ENCODE measurements around the gene PHLPP1.

PHLPP1 gene

DNA sequence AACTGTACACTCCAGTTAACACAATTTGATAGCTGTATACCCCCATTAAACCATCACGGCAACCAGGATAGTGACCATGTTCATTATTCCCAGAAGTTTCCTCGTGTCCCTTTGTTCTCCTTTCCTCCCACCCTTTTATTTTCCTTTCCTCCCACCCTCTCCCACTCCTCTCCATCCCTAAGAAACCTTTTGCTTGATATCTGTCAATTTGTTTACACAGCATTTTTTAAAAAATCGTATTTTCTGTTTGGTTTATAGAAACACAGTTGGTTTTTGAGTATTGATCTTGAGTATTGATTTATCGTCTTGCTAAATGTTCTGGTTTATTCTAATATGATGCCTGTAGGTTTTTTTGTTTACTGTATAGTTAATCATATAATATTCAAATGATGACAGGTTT, 119.4 kb downstream of the PHLPP1 start:
- Histone ChIP-seq H2AFZ (ENCODE audit: low read depth, low read length, severe bottlenecking) (no peak overlapping the region), H3K9me2 (replicated peaks; ENCODE audit: insufficient read depth, low read length) (no peaks in the 10 kb centered on the region), H3F3A (ENCODE audit: insufficient read depth) (no peaks in the 10 kb centered on the region), H3K9me3 (ENCODE audit: insufficient read depth, low read length) (no peaks in the 10 kb centered on the region), H4K20me1 (ENCODE audit: low read depth, low read length) (no peaks in the 10 kb centered on the region), H3K36me3 (ENCODE audit: low read length) (no peaks in the 10 kb centered on the region; the same call in 1 of the 2 replicates), H3K9ac (ENCODE audit: low read length) (no peak overlapping the region), H3K4me2 (ENCODE audit: low read depth, low read length, poor library complexity, severe bottlenecking) (no peak overlapping the region), H3K79me2 (ENCODE audit: insufficient read depth, low read length) (0 out of 2 replicates have a peak, but pooled peaks cover 5% of the 10 kb centered on the region), H3K27me3 (ENCODE audit: low read length) (no peaks in the 10 kb centered on the region), H3K4me3 (ENCODE audit: insufficient read depth, low read length, poor library complexity, severe bottlenecking) (no peak overlapping the region), H3K27ac (ENCODE audit: low read depth, low read length) (no peak overlapping the region)
- TF ChIP-seq, protein P1, sequence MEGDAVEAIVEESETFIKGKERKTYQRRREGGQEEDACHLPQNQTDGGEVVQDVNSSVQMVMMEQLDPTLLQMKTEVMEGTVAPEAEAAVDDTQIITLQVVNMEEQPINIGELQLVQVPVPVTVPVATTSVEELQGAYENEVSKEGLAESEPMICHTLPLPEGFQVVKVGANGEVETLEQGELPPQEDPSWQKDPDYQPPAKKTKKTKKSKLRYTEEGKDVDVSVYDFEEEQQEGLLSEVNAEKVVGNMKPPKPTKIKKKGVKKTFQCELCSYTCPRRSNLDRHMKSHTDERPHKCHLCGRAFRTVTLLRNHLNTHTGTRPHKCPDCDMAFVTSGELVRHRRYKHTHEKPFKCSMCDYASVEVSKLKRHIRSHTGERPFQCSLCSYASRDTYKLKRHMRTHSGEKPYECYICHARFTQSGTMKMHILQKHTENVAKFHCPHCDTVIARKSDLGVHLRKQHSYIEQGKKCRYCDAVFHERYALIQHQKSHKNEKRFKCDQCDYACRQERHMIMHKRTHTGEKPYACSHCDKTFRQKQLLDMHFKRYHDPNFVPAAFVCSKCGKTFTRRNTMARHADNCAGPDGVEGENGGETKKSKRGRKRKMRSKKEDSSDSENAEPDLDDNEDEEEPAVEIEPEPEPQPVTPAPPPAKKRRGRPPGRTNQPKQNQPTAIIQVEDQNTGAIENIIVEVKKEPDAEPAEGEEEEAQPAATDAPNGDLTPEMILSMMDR (IDR thresholded peaks at IDR 0.05; ENCODE audit: insufficient read depth, low read length, poor library complexity, severe bottlenecking), result no peak
- TF ChIP-seq EZH2phosphoT487 (conservative IDR thresholded peaks at IDR 0.05; ENCODE audit: low read length), result no peak

DNA sequence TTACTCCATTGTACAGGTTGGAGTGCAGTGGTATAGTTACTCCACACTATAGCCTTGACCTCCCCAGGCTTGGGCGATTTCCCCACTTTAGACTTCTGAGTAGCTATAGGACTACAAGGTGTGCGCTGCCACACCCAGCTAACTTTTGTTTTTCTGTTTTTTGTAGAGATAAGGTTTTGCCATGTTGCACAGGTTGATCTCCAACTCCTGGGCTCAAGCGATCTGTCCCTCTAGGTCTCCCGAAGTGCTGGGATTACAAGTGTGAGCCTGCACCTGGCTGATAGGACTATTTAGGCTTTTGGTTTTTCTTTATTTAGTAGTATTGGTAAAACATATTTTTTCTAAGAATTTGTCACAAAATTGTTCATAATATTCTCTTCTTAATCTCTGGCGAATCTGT, 121.7 kb downstream of the PHLPP1 start:
- H3K9ac ChIP-seq (ENCODE audit: low read length), result no peak overlapping the region
- H3F3A ChIP-seq (ENCODE audit: insufficient read depth), result no peaks in the 10 kb centered on the region
- H3K27me3 ChIP-seq (ENCODE audit: low read length), result no peaks in the 10 kb centered on the region
- H3K27ac ChIP-seq (ENCODE audit: low read depth, low read length), result no peak overlapping the region
- H3K9me3 ChIP-seq (ENCODE audit: insufficient read depth, low read length), result no peaks in the 10 kb centered on the region
- H2AFZ ChIP-seq (ENCODE audit: low read depth, low read length, severe bottlenecking), result no peak overlapping the region
- H3K4me3 ChIP-seq (ENCODE audit: insufficient read depth, low read length, poor library complexity, severe bottlenecking), result no peak overlapping the region
- no peaks in the 10 kb centered on the region for H3K9me2 ChIP-seq (replicated peaks; ENCODE audit: insufficient read depth, low read length)
- TF ChIP-seq, protein P1 (IDR thresholded peaks at IDR 0.05; ENCODE audit: insufficient read depth, low read length, poor library complexity, severe bottlenecking), result no peak
- TF ChIP-seq EZH2phosphoT487 (conservative IDR thresholded peaks at IDR 0.05; ENCODE audit: low read length), result no peak
- no peaks in the 10 kb centered on the region for H4K20me1 ChIP-seq (ENCODE audit: low read depth, low read length)
- no peaks in the 10 kb centered on the region; the same call in 1 of the 2 replicates for H3K36me3 ChIP-seq (ENCODE audit: low read length)
- H3K79me2 ChIP-seq (ENCODE audit: insufficient read depth, low read length), result 0 out of 2 replicates have a peak, but pooled peaks cover 5% of the 10 kb centered on the region
- no peak overlapping the region for H3K4me2 ChIP-seq (ENCODE audit: low read depth, low read length, poor library complexity, severe bottlenecking)

DNA sequence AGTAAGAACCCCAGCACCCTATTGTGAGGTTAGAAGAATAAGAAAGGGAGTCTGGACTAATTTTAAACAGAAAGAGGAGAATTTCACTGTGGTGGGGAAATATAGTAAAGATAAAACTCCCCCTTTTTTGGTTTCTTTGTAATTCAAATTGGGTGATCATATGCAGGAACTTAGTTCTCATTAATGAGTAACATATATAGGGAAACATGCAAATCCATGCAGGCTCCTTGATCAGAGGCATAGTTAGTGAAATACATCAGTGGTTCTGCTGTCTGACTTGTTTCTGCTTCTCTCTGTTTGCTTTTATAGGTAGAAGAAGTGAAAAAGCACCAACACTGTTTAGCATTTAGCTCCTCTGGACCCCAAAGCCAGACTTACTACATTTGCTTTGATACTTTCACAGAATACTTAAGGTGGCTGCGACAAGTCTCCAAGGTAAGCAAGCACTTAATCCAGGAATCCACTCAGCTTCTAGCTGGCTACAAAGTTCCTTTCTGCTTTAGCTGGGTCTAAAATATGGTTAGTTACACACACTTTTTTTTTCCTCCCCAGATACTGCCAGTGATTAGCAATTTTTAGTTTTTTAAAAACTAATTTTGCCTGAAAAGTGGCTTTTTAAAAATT, 123.2 kb downstream of the PHLPP1 start:
- H3K4me3 ChIP-seq (ENCODE audit: insufficient read depth, low read length, poor library complexity, severe bottlenecking), result no peak overlapping the region
- no peaks in the 10 kb centered on the region for H4K20me1 ChIP-seq (ENCODE audit: low read depth, low read length)
- no peaks in the 10 kb centered on the region for H3K9me2 ChIP-seq (replicated peaks; ENCODE audit: insufficient read depth, low read length)
- H3K27me3 ChIP-seq (ENCODE audit: low read length), result no peaks in the 10 kb centered on the region
- no peak overlapping the region for H3K9ac ChIP-seq (ENCODE audit: low read length)
- no peak overlapping the region for H3K27ac ChIP-seq (ENCODE audit: low read depth, low read length)
- no peaks in the 10 kb centered on the region; the same call in 1 of the 2 replicates for H3K36me3 ChIP-seq (ENCODE audit: low read length)
- H3F3A ChIP-seq (ENCODE audit: insufficient read depth), result no peaks in the 10 kb centered on the region
- TF ChIP-seq, protein P1 (IDR thresholded peaks at IDR 0.05; ENCODE audit: insufficient read depth, low read length, poor library complexity, severe bottlenecking), result no peak
- no peak for TF ChIP-seq EZH2phosphoT487 (conservative IDR thresholded peaks at IDR 0.05; ENCODE audit: low read length)
- 0 out of 2 replicates have a peak, but pooled peaks cover 5% of the 10 kb centered on the region for H3K79me2 ChIP-seq (ENCODE audit: insufficient read depth, low read length)
- H3K4me2 ChIP-seq (ENCODE audit: low read depth, low read length, poor library complexity, severe bottlenecking), result no peak overlapping the region
- no peak overlapping the region for H2AFZ ChIP-seq (ENCODE audit: low read depth, low read length, severe bottlenecking)
- H3K9me3 ChIP-seq (ENCODE audit: insufficient read depth, low read length), result no peaks in the 10 kb centered on the region
